ENCODE measurements around the gene NUDT14. TPM values are rescaled to one million over a fixed set of nuclear protein-coding genes. Genes with fewer than 3 reads are reported as not detected.

NUDT14 gene
- total and polyA plus RNA-seq, 2 of the 8 experiments (the other 6 are each of a cell fraction or from before 2014, with no cell fraction given), result 25.5 to 33.3 TPM

GRCh38 chr14:105219043-105219612 lies 38.0 kb upstream of the NUDT14 start:
- Histone ChIP-seq H2BK5ac (ENCODE audit: low read depth, low read length) (no peak overlapping the region), H3K4me3 (ENCODE audit: extremely low read depth in 1 of 4, insufficient read depth in 2 of 4, low read depth in 3 of 4, low read length in 4 of 4) (no peak overlapping the region), H4K8ac (ENCODE audit: extremely low read depth, insufficient read depth, low read length) (no peak overlapping the region), H3K18ac (ENCODE audit: extremely low read depth, low read length) (no peak overlapping the region), H2BK12ac (ENCODE audit: low read depth, low read length) (no peak overlapping the region), H2BK120ac (replicated peaks; ENCODE audit: low read depth, low read length) (no peak overlapping the region), H3K23ac (ENCODE audit: insufficient read length) (no peak overlapping the region), H3K23me2 (ENCODE audit: low read depth, low read length) (peaks cover 5% of the 10 kb centered on the region; the same call in 1 of the 2 replicates), H4K91ac (replicated peaks; ENCODE audit: insufficient read length, low read length) (no peak overlapping the region), H2AFZ (ENCODE audit: low read length) (no peak overlapping the region), H4K20me1 (replicated peaks in 1 of 2; ENCODE audit: control insufficient read depth in 1 of 2, insufficient read depth in 2 of 2, low read length in 2 of 2) (peaks cover 0 to 22% of the 10 kb centered on the region in 2 experiments), H3K27ac (ENCODE audit: low read depth, low read length) (no peak overlapping the region), H3K14ac (ENCODE audit: insufficient read length) (no peak overlapping the region), H3K9me3 (ENCODE audit: insufficient read depth in 2 of 2, low read depth in 1 of 2, low read length in 1 of 2) (no peaks in the 10 kb centered on the region), H4K5ac (ENCODE audit: insufficient read length, low read depth, low read length) (no peak overlapping the region), H3K4me2 (ENCODE audit: insufficient read depth in 1 of 2, low read depth in 2 of 2, low read length in 2 of 2) (no peak overlapping the region), H2BK20ac (ENCODE audit: low read length) (no peak overlapping the region), H2BK15ac (ENCODE audit: low read length) (no peak overlapping the region), H3K56ac (replicated peaks; ENCODE audit: insufficient read length, low read depth, low read length) (no peak overlapping the region), H3K36me3 (ENCODE audit: control insufficient read depth in 2 of 4, insufficient read depth in 4 of 4, low read length in 3 of 4) (no peaks in the 10 kb centered on the region; a peak in 2 of 8 replicates), H3K9ac (replicated peaks in 1 of 4; ENCODE audit: extremely low read depth in 1 of 4, low read depth in 3 of 4, low read length in 3 of 4) (no peak overlapping the region), H3K79me1 (ENCODE audit: low read depth, low read length) (peaks cover 4% of the 10 kb centered on the region; the same call in 1 of the 2 replicates), H3K27me3 (replicated peaks in 1 of 4; ENCODE audit: control insufficient read depth in 3 of 4, extremely low read depth in 1 of 4, insufficient read depth in 3 of 4, low read length in 3 of 4) (no peaks in the 10 kb centered on the region; a peak in 1 of 7 replicates), H3K79me2 (ENCODE audit: control insufficient read depth in 1 of 2, insufficient read depth in 2 of 2, low read length in 2 of 2) (no peaks in the 10 kb centered on the region), H2AK5ac (ENCODE audit: low read depth, low read length) (no peak overlapping the region), H3K4ac (replicated peaks; ENCODE audit: insufficient read length, low read depth, low read length) (no peak overlapping the region), H3K4me1 (replicated peaks in 1 of 4; ENCODE audit: control insufficient read depth in 3 of 4, insufficient read depth in 4 of 4, low read length in 3 of 4) (no peaks in the 10 kb centered on the region)
- ChIA-PET POLR2A (ENCODE audit: partially characterized antibody) (no interaction called here), CTCF (ENCODE audit: partially characterized antibody) (interaction anchor here (0.7 to 1.9 kb wide), 6 partner anchors 8 to 50 kb away, joined by 3 to 8 read pairs (median 3); no protein-coding TSS in a partner anchor)
- WGBS, 2 experiments (ENCODE audit: extremely low coverage in 1 of 2, insufficient coverage in 1 of 2, insufficient read length in 1 of 2, insufficient replicate concordance in 2 of 2, low coverage in 1 of 2, low lambda C conversion rate in 2 of 2, missing lambda C conversion rate in 1 of 2), result 91% methylated on average over 25 of the region's 29 CpGs; no CpG with 5 or more reads in 1 of the 2 experiments
- FAIRE-seq (no peak), DNase-seq (ENCODE audit: low read depth in 1 of 2, low spot score in 2 of 2) (no peak)
- TF ChIP-seq MAX (IDR thresholded peaks at IDR 0.05), result no peak
- no peak for TF ChIP-seq ATF3 (IDR thresholded peaks at IDR 0.05; ENCODE audit: insufficient read depth, low read depth, low read length)
- no peak for TF ChIP-seq RFX5 (IDR thresholded peaks at IDR 0.05; ENCODE audit: borderline replicate concordance, low read depth, low read length)
- TF ChIP-seq TAF7 (optimal IDR thresholded peaks at IDR 0.05; ENCODE audit: borderline replicate concordance, low read depth, low read length), result no peak
- no peak for TF ChIP-seq SIX5 (IDR thresholded peaks at IDR 0.05; ENCODE audit: low read depth, low read length)
- TF ChIP-seq CREB1 (IDR thresholded peaks at IDR 0.05), result no peak
- no peak for TF ChIP-seq JUN (IDR thresholded peaks at IDR 0.05; ENCODE audit: low read depth, low read length)
- no peak for TF ChIP-seq RXRA (IDR thresholded peaks at IDR 0.05; ENCODE audit: insufficient read depth, low read depth, low read length)
- TF ChIP-seq EP300 (IDR thresholded peaks at IDR 0.05; ENCODE audit: borderline replicate concordance in 1 of 2, low read depth in 2 of 2, low read length in 2 of 2), result no peak
- no peak for TF ChIP-seq ZNF274 (IDR thresholded peaks at IDR 0.05; ENCODE audit: borderline replicate concordance, extremely low read depth, low read length)
- no peak for TF ChIP-seq CBX5 (IDR thresholded peaks at IDR 0.05; ENCODE audit: low read depth, low read length)
- TF ChIP-seq ASH2L (IDR thresholded peaks at IDR 0.05; ENCODE audit: low read length), result no peak
